Measurements from ENCODE around the gene CDPF1. TPM values are rescaled to one million over a fixed set of nuclear protein-coding genes. Genes with fewer than 3 reads are reported as not detected.

Gene CDPF1
- polyA plus RNA-seq, 1 donor from 2014 or later: 32.7 TPM

DNA sequence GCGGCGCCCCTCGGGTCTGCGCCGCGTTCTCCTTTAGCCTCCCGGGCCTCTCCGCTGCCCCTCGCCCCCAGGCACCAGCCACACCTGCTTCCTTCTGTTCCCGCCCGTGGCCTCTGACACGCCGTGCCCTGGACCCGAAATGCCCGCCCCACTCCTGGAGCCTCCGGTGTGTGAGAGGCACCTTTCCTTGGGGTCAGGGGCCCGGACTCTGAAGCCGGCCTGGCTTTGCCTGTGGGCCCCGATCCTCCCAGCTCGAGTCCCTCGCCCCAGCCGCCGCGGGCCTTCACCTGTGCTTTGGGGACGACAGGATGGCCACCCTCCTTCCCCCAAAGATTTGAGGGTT, 661 bp upstream of the CDPF1 start:
- Histone ChIP-seq H3K27me3 (ENCODE audit: insufficient read depth, low read depth, low read length) (no peaks in the 10 kb centered on the region), H3K9me2 (ENCODE audit: insufficient read depth, low read length) (no peaks in the 10 kb centered on the region), H3K27ac (ENCODE audit: low read length) (peak overlapping the region; percentile 39), H3K4me2 (ENCODE audit: low read length) (peak overlapping the region; percentile 76), H4K20me1 (ENCODE audit: insufficient read depth) (no peaks in the 10 kb centered on the region), H2AFZ (ENCODE audit: low read depth, low read length) (peak overlapping the region; percentile 93), H3K36me3 (ENCODE audit: insufficient read depth, low read length) (no peaks in the 10 kb centered on the region), H3K4me3 (ENCODE audit: low read length) (peak overlapping the region; percentile 93), H3K9me3 (ENCODE audit: low read length) (no peaks in the 10 kb centered on the region), H3K9ac (ENCODE audit: low read length) (peak overlapping the region; percentile 75), H3K79me2 (replicated peaks; ENCODE audit: insufficient read depth, low read length) (no peaks in the 10 kb centered on the region), H3F3A (ENCODE audit: insufficient read depth, low read length, poor library complexity, severe bottlenecking) (no peaks in the 10 kb centered on the region)
- TF ChIP-seq SMC3 (conservative IDR thresholded peaks at IDR 0.05; ENCODE audit: poor library complexity) (no peak), EZH2 (IDR thresholded peaks at IDR 0.05; ENCODE audit: borderline replicate concordance, insufficient read depth, low read length, poor library complexity, severe bottlenecking) (no peak), POLR2AphosphoS5 (IDR thresholded peaks at IDR 0.05) (no peak), EP300 (conservative IDR thresholded peaks at IDR 0.05; ENCODE audit: poor library complexity, severe bottlenecking) (no peak), MXI1 (conservative IDR thresholded peaks at IDR 0.05; ENCODE audit: poor library complexity, severe bottlenecking) (no peak), RAD21 (conservative IDR thresholded peaks at IDR 0.05) (no peak), TAF1 (IDR thresholded peaks at IDR 0.05; ENCODE audit: low read depth) (no peak)
- TF ChIP-seq, protein P1, sequence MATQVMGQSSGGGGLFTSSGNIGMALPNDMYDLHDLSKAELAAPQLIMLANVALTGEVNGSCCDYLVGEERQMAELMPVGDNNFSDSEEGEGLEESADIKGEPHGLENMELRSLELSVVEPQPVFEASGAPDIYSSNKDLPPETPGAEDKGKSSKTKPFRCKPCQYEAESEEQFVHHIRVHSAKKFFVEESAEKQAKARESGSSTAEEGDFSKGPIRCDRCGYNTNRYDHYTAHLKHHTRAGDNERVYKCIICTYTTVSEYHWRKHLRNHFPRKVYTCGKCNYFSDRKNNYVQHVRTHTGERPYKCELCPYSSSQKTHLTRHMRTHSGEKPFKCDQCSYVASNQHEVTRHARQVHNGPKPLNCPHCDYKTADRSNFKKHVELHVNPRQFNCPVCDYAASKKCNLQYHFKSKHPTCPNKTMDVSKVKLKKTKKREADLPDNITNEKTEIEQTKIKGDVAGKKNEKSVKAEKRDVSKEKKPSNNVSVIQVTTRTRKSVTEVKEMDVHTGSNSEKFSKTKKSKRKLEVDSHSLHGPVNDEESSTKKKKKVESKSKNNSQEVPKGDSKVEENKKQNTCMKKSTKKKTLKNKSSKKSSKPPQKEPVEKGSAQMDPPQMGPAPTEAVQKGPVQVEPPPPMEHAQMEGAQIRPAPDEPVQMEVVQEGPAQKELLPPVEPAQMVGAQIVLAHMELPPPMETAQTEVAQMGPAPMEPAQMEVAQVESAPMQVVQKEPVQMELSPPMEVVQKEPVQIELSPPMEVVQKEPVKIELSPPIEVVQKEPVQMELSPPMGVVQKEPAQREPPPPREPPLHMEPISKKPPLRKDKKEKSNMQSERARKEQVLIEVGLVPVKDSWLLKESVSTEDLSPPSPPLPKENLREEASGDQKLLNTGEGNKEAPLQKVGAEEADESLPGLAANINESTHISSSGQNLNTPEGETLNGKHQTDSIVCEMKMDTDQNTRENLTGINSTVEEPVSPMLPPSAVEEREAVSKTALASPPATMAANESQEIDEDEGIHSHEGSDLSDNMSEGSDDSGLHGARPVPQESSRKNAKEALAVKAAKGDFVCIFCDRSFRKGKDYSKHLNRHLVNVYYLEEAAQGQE (IDR thresholded peaks at IDR 0.05; ENCODE audit: borderline replicate concordance): no peak
- TF ChIP-seq, protein P2, sequence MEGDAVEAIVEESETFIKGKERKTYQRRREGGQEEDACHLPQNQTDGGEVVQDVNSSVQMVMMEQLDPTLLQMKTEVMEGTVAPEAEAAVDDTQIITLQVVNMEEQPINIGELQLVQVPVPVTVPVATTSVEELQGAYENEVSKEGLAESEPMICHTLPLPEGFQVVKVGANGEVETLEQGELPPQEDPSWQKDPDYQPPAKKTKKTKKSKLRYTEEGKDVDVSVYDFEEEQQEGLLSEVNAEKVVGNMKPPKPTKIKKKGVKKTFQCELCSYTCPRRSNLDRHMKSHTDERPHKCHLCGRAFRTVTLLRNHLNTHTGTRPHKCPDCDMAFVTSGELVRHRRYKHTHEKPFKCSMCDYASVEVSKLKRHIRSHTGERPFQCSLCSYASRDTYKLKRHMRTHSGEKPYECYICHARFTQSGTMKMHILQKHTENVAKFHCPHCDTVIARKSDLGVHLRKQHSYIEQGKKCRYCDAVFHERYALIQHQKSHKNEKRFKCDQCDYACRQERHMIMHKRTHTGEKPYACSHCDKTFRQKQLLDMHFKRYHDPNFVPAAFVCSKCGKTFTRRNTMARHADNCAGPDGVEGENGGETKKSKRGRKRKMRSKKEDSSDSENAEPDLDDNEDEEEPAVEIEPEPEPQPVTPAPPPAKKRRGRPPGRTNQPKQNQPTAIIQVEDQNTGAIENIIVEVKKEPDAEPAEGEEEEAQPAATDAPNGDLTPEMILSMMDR (IDR thresholded peaks at IDR 0.05; ENCODE audit: poor library complexity, severe bottlenecking): no peak

DNA sequence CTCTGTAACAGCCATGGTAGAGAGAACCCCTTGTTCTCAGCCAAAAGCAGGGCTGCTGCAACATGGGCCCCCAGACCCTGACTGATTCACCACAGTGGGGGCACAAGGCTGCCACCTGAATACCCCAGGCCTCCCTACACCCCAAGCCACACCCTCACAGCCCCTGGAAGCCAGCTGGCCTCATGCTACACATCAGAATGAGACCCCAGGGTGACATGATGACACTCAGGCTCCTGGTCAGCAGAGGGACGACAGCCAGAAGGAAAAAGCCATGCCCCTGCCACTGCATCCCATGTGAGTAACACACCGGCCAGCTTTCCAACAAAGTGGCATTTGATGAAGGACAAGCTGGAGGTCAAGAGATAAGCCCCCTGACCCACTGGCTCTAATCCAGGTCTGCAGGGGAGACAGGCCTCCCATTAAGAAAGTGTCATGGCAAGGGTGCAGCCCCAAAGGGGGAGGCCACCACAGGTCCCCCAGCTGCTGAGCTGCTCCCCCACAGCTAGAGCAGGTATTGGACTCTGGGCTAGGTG, 2.6 kb downstream of the CDPF1 start:
- TF ChIP-seq TAF1 (IDR thresholded peaks at IDR 0.05; ENCODE audit: low read depth) (no peak), RAD21 (conservative IDR thresholded peaks at IDR 0.05) (no peak), EZH2 (IDR thresholded peaks at IDR 0.05; ENCODE audit: borderline replicate concordance, insufficient read depth, low read length, poor library complexity, severe bottlenecking) (no peak), MXI1 (conservative IDR thresholded peaks at IDR 0.05; ENCODE audit: poor library complexity, severe bottlenecking) (no peak), POLR2AphosphoS5 (IDR thresholded peaks at IDR 0.05) (no peak), SMC3 (conservative IDR thresholded peaks at IDR 0.05; ENCODE audit: poor library complexity) (no peak), EP300 (conservative IDR thresholded peaks at IDR 0.05; ENCODE audit: poor library complexity, severe bottlenecking) (no peak)
- TF ChIP-seq, protein P1 (IDR thresholded peaks at IDR 0.05; ENCODE audit: borderline replicate concordance): no peak
- TF ChIP-seq, protein P2 (IDR thresholded peaks at IDR 0.05; ENCODE audit: poor library complexity, severe bottlenecking): no peak
- H3K4me3 ChIP-seq (ENCODE audit: low read length): no peak overlapping the region
- H3K27ac ChIP-seq (ENCODE audit: low read length): no peak overlapping the region
- no peaks in the 10 kb centered on the region for H3K27me3 ChIP-seq (ENCODE audit: insufficient read depth, low read depth, low read length)
- H3K9me2 ChIP-seq (ENCODE audit: insufficient read depth, low read length): no peaks in the 10 kb centered on the region
- no peaks in the 10 kb centered on the region for H3K9me3 ChIP-seq (ENCODE audit: low read length)
- H2AFZ ChIP-seq (ENCODE audit: low read depth, low read length): no peak overlapping the region
- H3K79me2 ChIP-seq (replicated peaks; ENCODE audit: insufficient read depth, low read length): no peaks in the 10 kb centered on the region
- H3K36me3 ChIP-seq (ENCODE audit: insufficient read depth, low read length): no peaks in the 10 kb centered on the region
- no peaks in the 10 kb centered on the region for H4K20me1 ChIP-seq (ENCODE audit: insufficient read depth)
- H3F3A ChIP-seq (ENCODE audit: insufficient read depth, low read length, poor library complexity, severe bottlenecking): no peaks in the 10 kb centered on the region
- no peak overlapping the region for H3K9ac ChIP-seq (ENCODE audit: low read length)
- no peak overlapping the region for H3K4me2 ChIP-seq (ENCODE audit: low read length)
